Measurements from ENCODE around the gene QDPR.
"Not testable (repeated sequence)": the region's sequence is repeated elsewhere in the genome, so short reads cannot be mapped to it uniquely, and the experiment has no call there.

QDPR gene
- long read RNA-seq, donor 1, transcript QDPR-201 (7 exons, 1,648 nt), result major isoform, 44 of 49 reads
- long read RNA-seq, donor 1, partial matches to known transcripts, result 0 of 49 reads
- long read RNA-seq, donor 1, other reads (novel, unspliced or antisense), result 0 of 49 reads
- long read RNA-seq, donor 2, transcript QDPR-201 (7 exons, 1,648 nt), result major isoform, 18 of 20 reads
- long read RNA-seq, donor 2, partial matches to known transcripts, result 0 of 20 reads
- long read RNA-seq, donor 2, other reads (novel, unspliced or antisense), result 0 of 20 reads
- long read RNA-seq, donor 3, transcript QDPR-201 (7 exons, 1,648 nt), result major isoform, 12 of 13 reads
- long read RNA-seq, donor 3, partial matches to known transcripts, result 0 of 13 reads
- long read RNA-seq, donor 3, other reads (novel, unspliced or antisense), result 0 of 13 reads
- long read RNA-seq, donor 4, transcript QDPR-201 (7 exons, 1,648 nt), result major isoform, 24 of 33 reads
- long read RNA-seq, donor 4, partial matches to known transcripts, result 5 of 33 reads
- long read RNA-seq, donor 4, other reads (novel, unspliced or antisense), result 0 of 33 reads
- long read RNA-seq, donor 5, transcript QDPR-201 (7 exons, 1,648 nt), result major isoform, 29 of 32 reads
- long read RNA-seq, donor 5, partial matches to known transcripts, result 0 of 32 reads
- long read RNA-seq, donor 5, other reads (novel, unspliced or antisense), result 0 of 32 reads
- long read RNA-seq, donor 6, transcript QDPR-201 (7 exons, 1,648 nt), result major isoform, 15 of 17 reads
- long read RNA-seq, donor 6, partial matches to known transcripts, result 0 of 17 reads
- long read RNA-seq, donor 6, other reads (novel, unspliced or antisense), result 0 of 17 reads
- long read RNA-seq, donor 7, transcript QDPR-201 (7 exons, 1,648 nt), result major isoform, 55 of 88 reads
- long read RNA-seq, donor 7, transcript QDPR-205 (6 exons, 1,374 nt), result minor isoform, 6 of 88 reads
- long read RNA-seq, donor 7, partial matches to known transcripts, result 10 of 88 reads
- long read RNA-seq, donor 7, other reads (novel, unspliced or antisense), result 9 of 88 reads
- long read RNA-seq, donor 8, transcript QDPR-202 (6 exons, 1,278 nt), result minor isoform, 5 of 48 reads
- long read RNA-seq, donor 8, transcript QDPR-201 (7 exons, 1,648 nt), result major isoform, 34 of 48 reads
- long read RNA-seq, donor 8, partial matches to known transcripts, result 5 of 48 reads
- long read RNA-seq, donor 8, other reads (novel, unspliced or antisense), result 0 of 48 reads

DNA sequence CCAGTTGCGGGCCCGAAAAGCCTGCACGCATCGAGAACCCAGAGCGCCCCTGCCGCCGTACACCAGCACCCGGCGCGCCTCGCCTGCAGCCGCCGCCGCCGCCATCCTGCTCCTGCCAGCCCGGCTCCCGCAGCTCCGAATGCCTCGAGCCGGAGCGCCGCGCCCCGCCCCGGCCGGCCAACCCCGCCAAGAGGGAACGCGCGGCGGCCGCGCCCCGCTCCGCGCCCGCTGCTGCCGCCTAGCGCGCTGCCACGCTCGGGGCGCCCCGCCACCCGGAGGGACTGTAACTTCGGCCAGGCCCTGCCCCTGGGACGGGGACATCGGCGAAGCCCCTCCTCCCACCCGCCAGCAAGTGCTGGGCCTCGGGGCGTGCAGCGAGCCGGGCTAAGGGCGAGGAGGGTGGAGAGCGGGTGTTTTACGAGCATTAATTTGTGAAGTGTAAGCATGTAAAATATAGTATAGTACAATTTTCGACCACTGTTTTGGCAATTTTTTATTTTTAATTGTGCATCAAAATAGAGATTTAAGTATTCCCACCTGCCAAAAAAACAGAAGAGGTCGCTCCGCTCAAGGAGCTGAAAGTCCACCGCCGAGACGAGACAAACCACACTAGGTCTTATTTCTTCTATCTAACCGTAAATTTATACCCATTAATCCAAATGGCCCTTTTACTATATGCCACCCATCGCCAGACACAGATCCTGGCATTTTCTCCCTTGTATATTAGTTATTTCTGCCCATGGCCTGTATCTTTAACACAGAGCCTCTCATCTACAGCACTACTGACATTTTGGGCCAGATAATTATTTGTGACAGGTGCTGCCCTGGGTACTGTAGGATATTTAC lies at the start of gene QDPR:
Gene QDPR (minus strand): TSS at position 141 of the 846 bp plus-strand sequence. CDS start 36 bp downstream, at position 105.
- peak; percentile 72 for DNase-seq

DNA sequence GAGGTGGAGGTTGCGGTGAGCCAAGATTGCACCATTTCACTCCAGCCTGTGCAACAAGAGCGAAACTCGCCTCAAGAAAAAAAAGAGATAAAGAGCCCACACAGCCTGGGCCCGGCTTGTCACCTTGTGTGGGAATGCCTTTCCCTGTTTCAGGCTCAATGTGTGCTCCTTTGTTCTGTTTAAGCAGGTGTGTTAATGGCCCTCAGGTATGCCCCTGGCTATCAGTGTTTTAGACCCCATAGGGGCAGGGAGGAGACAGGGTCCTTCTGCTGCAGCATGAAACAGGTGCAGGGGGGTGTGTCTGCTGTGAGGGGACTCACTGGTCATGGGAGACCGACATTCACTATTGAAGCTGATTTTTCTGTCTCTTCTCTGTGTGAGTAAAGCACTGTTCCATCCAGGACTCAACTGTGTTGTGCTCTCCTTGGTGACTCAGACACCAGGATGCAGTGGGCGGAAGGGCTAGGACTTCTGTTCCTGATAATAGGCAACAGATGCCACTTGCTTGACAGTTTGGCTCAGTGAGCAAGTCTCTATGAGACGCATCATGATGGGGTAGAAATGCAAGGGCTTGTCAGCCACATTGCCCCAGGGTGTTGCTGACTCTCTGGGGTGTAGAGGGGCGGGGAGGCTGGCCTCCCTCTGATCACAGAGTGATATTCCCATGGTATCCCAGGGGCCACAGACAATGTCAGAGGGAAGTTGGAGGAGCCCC lies 49.5 kb upstream of the QDPR start:
- DNase-seq, result no peak

DNA sequence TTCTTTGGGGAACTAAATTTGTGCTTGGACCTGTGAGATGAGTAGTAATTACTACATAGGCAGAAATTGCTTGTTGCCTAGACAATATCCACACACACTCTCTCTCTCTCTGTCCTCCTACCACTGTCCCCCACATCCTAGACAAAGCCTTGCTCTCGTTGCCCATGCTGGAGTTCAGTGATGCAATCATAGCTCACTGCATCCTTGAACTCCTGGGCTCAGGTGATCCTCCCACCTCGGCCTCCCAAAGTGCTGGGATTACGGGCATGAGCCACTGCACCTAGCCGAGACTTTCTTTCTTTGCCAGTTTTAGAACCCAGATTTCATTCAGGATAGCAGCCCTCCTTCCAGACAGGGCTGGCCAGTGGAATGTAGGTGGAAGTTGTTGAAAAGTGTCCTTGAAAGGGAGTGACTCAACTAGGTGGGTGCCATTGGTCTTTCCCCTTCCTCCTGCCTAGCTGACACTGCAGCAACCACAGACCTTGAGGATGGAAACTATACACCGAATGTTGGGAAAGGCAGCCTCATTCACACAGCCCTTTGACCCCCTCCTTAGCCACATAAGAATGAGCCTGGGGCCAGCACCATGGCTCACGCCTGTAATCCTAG lies 48.3 kb upstream of the QDPR start:
- DNase-seq, result no peak

DNA sequence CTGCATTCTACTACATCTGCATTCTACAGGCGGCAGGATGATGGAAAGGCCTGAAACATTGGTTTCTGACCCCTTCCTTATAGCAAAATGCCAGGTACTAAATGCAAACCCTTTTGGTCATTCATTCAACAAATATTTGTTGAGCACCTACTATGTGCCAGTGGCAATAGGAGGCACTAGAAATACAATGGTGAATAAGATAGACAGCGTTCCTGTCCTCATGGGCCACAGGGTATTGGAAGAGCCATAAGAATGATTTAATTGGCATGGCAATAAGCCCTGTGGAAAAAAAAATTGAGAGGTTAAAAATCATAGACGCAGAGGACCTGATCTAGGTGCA lies 47.8 kb upstream of the QDPR start:
- no peak for DNase-seq

DNA sequence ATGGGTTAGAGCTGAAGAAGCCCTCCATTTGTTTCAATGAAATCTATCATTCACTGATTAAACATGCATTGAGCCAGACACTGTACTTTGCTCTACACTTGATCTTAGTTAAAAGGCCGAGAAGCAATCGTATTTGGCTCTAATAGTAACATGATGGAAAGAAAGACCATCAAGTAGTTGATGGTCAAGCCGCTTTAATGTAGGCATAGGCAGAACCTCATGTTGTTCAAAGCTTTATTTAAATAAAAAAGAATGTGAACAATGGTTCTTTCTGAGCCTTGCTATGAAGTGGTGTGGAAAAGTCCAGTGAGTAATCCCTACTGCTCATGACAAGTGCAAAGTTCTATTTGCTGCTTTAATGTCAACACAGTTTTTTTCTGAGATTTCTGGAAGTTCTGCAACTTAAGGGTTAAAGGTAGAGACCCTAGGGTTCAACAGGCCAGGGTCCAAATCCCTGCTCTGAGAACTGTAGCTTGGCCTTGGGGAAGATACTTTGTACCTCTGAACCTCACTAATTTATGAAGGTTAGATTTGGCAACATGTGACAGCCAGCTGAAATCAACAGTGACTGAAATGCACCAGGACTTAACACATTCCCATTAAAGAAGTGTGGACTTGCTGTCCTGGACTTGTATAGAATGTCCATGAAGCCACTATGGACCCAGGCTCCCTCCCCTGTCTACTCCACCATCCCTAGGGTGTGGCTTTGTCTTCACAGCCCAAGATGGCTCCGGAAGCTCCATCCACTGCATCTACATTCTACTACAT lies 47.2 kb upstream of the QDPR start:
- DNase-seq, result no peak

DNA sequence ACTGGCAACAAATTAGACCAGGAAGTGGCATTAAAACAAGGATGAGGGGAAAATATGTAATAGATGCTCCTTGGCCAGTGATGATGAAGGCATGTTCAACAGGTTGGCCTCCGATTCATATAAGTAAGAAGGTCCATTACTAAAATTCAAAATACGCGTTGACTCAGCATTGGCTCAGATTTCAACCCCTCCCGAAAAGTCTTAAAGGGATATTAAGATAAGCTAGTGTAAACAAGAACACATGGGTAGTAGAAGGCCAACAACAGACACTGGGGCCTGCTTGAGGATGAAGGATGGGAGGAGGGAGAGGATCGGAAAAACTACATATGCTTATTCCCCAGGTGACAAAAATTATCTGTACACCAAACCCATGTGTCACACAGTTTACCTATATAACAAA lies 46.0 kb upstream of the QDPR start:
- DNase-seq, result no peak

DNA sequence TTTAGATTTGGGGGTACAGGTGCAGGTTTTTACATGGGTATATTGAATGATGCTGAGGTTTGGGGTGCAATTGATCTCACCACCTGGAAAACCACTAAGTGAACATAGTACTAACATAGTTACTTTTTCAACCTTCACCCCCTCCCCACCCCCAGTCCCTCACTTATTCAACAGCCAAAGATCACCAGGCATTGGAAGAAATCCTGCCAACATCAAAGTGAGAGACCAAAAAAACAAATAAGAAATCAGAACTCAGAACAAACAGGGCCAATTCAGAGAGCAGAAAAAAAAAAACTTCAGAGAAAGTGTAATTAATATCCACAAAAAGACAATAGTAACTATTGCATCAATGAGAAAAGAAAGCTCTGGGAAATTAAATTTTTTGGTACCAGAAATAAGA lies 44.6 kb upstream of the QDPR start:
- no peak for DNase-seq

DNA sequence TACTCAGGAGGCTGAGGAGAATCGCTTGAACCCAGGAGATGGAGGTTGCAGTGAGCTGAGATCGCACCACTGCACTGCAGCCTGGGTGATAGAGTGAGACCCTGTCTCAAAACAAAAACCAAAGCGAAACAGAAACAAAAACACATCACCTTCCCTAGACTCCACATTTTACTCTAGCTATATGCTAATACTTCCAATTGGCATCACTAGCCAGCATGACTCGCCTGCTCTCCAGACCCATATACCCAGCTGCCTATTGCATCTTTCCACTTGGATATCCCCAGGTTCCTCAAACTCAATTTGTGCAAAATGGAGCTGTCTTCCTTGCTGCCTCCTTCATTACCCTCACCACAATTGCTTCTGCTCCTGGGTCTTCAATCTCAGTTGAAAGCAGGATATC lies 42.7 kb upstream of the QDPR start:
- no peak for DNase-seq

DNA sequence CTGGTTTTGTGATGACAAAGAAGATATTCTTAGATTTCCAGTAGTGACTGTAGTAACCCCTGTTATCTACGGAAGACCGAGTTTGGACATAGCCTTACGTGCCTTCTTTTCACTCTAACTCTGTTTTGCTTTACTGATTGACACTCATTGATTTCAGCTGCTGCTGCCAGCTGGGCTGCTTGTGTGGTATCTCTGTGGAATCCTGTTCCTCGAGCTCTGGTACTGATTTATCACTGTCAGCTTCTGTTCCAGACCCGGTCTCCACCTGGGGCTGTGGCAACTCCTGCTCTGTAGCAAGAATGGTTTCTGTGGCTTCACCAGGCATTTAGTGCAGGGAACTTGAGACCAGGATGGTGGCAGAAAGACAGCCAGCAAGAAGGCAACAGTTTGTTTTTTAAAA lies 40.5 kb upstream of the QDPR start:
- DNase-seq, result no peak

DNA sequence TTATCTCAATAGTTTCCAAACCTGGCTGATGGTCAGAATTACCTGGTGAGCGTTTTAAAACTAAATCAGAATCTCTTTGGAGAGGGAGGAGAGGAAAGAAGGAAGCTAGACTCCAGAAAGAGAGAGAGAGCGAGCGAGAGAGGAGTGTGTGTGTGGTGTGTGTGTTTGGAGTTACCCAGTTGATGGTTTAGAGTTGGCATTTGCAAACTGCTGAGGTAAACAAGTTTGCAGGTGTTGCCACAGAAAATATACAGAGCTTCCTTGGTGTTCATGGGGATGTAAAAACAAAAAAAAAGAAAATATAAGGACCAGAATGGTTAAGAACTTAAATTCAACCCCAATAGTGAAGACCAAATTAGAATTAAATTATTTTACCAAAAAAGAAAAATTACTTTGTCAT lies 38.7 kb upstream of the QDPR start:
- DNase-seq, result no peak

DNA sequence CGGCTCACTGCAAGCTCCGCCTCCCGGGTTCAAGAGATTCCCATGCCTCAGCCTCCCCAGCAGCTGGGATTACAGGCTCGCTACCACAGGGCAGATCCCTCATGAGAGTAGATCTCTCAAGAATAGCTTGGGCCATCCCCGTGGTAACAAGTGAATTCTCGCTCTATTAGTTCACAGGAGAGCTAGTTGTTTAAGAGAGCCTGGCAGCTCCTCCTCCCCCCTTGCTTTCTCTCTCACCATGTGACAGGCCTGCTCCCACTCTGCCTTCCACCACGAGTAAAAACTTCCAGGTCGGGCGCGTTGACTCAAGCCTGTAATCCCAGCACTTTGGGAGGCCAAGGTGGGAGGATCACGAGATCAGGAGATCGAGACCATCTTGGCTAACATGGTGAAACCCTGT lies 34.8 kb upstream of the QDPR start:
- no peak for DNase-seq

DNA sequence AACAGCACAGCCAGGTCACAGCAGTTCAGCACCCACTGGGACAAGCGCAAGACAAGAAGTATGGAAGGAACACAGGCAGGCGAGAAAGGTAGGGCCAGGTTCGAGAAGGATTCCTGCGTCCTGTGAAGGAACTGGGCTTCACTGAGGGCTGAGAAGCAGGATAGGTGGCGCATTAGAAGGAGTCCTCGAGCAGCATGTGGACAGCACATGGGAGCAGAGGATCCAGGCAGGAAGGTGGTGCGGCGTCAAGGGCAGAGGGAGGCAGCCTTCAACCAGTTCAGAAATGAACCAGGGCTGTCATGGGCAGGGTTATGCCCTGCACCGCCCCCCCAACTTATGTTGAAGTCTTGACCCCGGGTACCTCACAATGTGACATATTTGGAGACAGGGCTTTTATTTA lies 34.3 kb upstream of the QDPR start:
- no peak for DNase-seq

DNA sequence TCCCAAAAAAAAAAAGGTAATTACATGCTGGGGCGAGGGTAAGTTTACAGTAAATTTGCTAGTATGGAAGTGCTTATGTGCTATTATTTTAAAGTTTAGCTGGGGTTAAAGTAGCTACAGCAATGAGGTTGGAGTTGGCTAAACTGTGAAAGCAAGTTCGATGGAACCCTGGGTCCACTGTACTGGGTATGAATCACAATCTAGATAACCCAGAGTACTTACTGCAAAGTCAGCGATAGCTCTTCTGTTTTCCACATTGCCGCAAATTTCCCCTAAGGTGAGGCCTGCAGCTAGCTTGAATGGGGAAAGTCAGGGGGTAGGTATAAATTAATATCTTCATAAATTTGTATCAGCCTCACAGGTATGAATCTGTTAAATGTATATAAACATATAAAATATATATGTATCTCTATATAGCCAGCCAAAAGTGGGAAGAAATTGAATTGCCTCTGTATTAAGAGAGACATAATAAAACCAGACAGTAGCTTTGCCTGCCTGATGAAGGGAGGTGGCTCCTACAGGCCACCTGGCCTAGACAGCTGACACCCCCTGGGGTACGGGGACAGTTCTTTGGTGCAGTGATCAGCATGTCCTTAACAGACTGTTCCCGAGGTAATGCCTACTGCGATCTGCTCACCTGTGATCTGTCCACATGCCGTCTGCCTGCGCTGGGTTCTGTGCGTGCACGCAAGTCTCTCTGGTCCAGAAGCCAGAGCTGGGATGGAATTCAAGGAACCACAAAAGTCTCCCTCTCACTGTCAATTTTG lies 33.7 kb upstream of the QDPR start:
- DNase-seq, result no peak

DNA sequence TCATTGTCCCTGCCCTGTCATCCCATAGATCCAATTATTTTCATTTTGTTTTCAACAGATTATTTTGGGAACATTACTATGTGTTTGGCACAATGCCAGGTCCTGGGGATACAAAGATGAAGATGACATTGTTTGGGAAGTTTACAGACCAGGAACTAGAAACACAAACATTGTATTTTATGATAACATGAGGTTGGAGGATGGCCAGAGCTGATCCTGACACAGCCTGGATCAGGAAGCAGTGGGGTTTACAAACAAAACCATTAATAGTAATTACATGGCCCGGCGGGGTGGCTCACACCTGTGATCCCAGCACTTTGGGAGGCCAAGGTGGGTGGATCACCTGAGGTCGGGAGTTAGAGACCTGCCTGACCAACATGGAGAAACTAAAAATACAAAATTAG lies 32.9 kb upstream of the QDPR start:
- DNase-seq, result no peak

DNA sequence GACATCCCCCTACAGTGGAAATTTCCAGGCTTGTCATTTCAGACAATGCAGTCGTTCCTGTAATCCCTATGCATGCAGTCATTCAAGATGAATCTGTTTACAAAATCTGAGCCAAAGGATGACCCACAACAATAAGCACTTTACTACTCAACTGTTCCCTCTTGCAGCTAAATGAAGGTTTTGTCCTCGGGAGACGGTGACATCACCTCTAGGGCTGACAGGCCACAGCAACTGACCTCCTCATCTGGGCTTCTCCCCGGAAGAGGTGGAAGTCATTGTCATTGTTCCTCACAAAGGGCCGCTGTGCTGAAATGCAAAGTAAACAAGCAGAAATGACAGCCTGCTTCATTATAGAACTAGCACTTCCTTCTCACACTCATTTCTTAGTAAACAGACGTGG lies 32.3 kb upstream of the QDPR start:
- no peak for DNase-seq

DNA sequence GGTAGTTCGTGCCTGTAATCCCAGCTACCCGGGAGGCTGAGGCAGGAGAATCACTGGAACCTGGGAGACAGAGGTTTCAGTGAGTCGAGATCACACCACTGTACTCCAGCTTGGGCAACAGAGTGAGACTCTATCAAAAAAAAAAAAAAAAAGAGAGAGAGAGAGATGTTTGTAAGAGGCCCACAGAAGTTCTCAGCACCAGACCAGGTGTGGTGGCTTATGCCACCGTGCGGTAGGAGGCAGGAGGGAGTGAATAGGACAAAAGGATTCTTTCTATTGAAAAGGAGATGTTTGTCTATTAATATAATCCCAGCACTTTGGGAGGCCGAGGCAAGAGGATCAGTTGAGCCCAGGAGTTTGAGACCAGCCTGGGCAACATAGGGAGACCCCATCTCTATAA lies 25.2 kb upstream of the QDPR start:
- not testable (repeated sequence) for DNase-seq

DNA sequence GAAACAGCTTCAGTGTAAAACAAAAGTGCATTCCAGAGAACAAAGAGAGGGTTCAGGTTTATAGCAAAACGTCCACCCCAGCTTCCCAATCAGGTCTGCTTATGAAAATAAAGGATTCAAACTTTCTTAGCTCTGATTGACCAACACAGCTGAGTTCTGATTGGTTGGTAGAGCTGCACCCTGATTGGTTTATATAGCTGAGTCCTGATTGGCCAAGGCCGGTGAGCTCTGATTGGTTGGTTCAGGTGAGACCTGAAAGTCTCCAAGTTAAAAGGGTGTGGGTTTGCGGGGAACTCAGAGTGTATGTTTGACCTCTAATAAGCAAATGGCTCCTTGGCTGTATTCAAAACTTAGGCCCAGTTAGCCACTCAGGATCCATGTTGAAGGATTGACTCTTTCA lies 24.0 kb upstream of the QDPR start:
- DNase-seq, result no peak

DNA sequence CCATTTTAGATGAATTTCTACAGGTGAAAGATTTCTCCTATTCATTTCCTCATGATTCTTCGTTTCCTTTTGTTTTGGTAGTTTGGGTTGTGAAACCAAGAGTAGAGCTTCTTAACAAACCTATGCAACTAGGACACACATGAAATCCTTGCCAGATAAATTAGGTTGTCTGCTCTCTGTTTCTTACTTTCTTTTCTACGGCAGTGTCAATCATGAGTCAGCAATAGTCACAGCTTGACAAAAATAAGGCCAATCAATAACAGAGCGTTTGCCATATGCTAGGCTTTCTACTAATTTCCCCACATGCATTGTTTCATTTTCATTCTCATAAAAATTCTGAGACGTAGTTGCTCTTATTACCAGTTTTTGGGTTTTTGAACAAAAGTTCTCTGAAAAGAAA lies 23.4 kb upstream of the QDPR start:
- DNase-seq, result no peak

DNA sequence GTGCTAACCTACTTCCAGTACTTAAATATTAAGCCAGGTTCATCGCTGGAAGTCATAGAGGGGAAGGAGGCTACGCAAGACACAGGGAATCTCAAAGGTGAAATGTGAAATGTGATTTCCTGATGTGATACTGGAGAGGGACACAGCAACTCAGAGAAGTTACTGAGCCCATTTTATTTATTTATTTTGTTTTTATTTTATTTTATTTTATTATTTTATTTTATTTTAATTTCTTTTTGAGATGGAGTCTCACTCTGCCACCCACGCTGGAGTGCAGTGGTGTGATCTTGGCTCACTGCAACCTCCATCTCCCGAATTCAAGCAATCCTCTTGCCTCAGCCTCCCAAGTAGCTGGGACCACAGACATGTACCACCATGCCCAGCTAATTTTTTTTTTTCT lies 22.8 kb upstream of the QDPR start:
- no peak for DNase-seq
